ENCODE data around the gene RGMA. TPM values are rescaled to one million over a fixed set of nuclear protein-coding genes. Genes with fewer than 3 reads are reported as not detected.
"Not testable (repeated sequence)": the region's sequence is repeated elsewhere in the genome, so short reads cannot be mapped to it uniquely, and the experiment has no call there.

Gene RGMA
- polyA plus RNA-seq, 1 donor, result 65.4 TPM

DNA sequence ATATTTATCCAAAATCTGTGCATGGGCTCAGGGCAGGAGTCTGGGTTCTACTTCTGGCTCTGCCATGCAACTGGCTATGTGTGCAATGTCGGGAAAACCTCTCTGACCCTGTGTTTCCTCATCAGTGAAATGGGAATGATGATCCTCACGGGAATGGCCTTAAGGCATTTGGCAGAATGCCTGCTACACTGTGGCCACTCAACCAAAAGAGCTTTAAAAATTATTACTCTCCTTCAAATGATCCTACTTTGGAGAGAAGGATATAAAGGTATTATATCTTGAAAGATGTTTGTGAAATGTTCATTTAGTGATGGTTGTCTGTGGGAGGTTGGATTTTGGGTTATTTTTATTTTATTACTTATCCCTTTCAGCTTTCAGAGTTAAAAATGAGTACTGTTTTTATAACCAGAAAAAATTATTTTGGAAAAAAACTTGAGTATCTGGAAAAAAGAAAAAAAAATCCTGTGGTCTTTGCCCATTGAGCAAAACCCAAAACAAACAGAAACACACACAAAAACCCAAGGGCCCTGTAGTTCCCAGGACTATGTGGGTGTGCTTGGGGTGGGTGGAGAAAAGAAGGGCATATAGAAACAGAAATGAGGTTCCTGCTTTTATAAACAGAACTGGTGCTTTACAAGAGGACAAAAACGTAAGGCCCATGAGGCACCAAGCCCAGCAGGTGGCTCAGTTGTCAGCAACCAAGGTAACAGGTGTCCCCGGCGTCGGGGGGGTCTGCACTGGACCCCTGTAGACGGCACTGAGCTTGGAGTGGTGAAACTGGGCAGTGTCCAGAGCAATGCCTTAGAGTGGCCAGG, 22.0 kb downstream of the RGMA start:
- DNase-seq (ENCODE audit: low read depth), result no peak

DNA sequence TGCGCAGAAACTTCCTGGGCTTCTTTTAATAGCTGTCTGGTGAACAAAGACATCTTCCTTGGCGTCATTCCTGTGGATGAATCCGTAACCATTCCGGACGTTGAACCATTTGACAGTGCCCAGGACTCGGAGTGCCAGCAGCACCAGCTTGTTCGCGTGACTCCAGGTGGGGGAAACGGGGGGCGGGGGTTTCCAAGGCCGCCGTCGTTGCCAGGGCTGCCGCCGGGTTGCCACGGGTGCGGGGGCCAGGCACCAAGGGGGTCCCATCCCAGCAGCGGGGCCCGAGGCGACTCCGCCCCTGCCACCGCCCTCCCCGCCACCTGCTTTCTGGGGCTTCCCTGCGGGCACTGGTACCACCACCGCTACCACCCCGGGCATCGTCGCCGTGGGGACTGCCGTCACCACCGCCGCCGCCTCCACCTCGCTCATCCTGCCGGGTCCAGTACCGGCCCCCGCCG, 22.8 kb downstream of the RGMA start:
- DNase-seq (ENCODE audit: low read depth), result no peak

DNA sequence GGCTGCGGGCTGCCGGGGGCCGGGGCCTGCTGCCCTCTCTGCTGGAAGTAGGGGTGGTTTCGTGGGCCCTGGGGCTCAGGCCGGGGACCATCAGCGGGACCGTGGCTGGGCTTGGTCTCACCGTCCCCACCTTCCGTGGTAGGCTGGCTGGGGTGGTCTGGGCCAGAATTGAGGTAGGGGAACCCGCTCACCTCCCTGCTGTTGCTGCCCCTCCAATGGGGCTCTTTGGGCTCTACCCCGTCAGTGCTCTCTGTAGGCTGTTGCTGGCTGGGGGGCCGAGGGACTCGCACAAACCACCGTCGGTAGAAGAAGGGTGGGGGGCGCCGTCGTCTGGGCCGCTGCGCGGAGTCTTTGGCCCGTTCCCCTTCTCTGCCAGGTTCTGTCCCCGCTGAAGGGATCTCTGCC, 23.4 kb downstream of the RGMA start:
- DNase-seq (ENCODE audit: low read depth), result no peak

DNA sequence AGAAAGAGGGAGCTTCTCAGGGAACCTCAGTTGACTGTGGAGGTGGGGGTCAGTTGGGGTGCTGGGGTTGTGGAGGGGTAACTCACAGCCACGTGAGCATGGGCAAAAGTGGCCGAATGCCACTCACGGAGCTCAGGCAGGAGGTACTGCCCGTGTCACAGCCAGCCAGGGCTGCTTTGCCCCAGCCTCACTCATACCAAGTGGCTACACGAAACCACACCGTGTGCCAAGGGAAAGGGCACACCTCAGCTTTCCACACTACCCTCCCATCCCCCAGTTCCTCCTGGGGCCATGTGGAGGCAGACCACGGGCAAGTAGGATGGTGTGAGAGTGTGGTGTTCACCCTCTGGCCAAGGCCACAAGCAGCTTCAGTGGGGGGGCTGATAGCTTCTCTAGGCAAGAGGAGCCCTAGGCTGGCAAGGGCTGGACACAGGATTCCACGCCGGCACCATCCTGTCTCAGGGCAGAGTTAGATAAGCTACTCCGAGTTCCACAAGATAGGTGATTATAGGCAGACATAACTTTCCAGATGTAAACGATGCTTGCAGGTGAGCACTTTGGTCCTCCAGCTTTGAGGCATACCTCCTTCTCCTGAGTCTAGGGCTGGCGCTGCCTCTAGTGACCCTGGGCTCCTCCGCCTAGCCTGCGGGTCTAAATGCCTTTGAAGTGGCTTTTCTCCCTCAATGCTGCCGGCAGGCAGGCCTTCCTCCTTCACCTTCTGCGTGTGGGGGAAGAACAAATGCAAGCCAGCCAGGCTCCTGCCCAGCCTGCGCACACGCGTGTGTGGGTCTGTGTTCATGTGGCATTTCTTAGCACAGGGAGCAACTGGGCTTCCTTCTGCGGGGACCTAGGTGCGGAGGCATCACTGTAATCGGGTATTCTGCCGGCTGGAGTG, 25.0 kb downstream of the RGMA start:
- DNase-seq (ENCODE audit: low read depth), result no peak

DNA sequence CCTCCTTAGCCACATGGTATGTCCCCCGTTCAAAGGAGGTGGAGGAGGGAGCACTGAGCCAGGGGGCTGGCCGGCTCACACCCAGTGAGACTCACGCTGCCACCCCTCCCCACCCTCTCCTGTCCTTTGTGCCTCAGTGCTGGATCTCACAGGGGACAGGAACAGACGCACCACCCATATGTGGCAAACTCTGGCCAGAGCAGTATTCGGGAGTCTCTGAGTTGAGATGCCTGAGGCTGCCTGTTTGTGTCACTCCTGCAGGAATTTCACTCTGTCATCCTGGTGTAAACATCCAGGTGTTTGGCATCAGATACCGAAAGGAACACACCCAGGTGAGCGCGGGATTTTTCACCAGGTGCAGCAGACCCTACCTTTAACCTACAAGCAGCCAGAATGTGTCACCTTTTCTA, 25.7 kb downstream of the RGMA start:
- no peak for DNase-seq (ENCODE audit: low read depth)

DNA sequence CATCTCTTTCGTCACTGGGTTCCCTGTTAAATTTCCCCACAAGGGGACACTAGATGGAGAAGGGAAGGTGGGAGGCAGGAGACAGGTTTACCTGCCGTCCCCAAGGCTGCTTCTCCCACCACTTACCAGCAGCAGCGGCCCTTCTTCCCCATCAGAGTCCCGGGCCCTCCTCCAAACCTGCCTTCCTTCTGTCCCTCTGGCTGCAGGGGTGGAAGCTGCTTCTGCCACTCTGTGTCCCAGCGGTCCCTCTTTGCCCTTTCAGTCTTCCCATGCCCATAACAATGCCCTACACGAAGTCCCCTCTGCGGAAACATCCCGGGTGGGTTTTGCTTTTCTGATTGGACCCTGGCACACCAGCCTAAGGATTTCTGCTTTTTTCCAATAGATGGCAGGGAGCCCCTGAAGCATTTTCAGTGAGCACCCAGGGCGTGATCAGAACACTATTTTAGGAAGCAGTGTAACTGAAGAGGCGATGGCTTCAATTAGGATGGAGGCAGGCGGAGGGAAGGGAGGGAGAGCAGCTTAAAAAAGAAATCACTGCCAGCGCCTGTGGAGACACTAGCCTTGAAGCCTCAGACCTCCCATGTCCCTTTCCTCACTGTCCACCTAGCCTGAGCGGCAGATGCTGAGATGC, 26.3 kb downstream of the RGMA start:
- DNase-seq (ENCODE audit: low read depth), result not testable (repeated sequence)

DNA sequence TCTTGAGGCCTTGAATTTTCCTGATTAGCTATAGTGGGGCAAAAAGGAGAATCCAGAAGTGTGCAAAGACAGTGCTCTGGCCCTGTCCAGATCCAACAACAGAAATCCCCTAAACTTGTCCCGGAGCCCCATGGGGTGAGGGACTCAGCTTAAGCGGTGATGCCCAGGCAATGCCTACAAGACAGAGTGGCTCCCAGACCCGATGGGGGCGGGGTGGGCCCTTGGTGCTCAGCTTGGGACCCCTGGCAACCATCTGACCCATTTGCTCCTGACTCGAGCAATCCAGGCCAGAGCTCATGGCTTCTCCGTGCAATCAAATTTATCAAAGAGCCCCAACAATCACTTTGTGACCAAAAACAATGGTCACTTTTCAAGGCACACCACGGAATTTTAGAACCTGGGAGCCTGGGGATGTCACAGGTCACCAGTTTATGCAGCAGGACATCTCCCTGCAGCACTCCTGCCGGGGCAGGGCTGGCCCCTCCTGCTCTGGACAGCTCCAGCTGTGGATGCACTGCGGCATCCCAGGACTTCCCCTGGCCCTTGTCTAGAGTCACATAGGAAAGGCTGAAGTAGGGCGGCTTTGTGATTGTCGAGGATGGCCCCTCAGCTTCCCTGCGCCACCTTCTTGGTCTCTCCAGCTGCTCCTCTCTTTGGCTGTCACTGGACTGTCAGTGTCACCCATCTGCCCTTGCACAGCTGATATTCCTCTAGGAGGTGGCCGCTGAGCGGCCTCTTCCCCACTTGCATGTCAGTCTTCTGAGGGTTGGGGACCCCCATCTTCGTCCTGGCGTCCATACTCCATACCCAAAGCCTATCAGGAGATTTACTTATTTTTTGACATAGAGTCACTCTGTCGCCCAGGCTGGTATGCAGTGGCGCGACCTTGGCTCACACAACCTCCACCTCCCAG, 28.4 kb downstream of the RGMA start:
- no peak for DNase-seq (ENCODE audit: low read depth)

DNA sequence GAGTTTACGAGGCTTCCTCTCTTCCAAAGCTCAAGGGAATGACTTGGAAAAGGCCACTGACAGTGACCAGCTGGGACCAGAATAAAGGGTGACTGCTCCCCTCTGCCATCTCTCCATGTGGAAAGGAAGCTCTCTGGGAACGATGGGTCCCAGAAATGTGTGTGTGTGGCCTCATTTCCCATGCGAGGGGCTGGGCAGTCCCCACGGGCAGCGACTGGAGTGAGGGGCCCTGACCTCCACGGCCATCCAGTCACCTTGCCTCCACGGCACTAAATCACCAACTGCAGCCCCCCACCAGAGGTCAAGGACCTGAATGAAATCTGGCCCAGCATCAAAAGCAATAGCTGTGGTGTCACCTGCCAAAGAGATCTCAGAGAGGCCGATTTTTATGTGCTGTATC, 29.6 kb downstream of the RGMA start:
- DNase-seq (ENCODE audit: low read depth), result no peak

DNA sequence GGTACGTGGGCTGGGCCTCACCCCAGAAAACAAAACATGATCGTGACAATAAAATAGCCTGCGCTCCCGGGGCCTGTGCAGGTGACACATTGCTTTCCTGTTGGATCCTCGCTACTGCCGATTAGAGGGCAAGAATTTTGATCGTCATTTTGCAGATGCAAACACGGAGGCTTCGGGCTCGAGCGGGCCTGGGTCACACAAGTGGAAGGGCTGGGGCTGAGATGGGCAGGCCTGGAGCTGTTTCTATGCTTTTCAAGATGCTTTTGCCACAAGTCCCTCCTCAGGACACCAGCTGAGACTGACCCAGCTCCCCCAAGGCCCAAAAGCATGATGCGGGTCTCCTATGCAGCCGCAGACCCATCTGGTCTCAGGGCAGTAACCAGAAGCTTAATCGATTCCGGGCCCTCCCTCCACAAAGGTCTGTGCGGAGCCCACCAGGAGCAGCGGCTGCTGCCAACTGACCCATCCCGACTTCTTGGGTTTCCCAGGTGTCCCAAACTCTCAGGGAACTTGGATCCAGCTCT, 30.0 kb downstream of the RGMA start:
- DNase-seq (ENCODE audit: low read depth), result no peak

DNA sequence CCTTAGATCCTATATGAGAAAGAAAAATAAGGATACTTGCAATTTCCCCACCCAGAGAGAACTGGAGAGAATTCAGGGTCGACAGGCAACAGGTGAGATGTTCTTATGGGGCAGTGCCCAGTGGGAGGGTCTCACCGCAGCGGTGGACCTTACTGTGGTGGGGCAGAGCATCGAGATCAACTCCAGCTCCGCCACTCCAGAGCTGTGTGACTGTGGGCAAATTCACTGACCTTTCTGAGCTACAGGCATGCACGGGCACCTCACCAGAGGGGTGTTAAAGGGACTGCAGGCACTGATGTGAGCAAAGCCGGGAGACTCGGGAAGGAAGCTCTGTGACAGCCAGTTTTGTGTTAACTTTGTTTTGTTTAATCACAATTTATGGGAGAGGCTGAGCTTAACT, 30.9 kb downstream of the RGMA start:
- no peak for DNase-seq (ENCODE audit: low read depth)

DNA sequence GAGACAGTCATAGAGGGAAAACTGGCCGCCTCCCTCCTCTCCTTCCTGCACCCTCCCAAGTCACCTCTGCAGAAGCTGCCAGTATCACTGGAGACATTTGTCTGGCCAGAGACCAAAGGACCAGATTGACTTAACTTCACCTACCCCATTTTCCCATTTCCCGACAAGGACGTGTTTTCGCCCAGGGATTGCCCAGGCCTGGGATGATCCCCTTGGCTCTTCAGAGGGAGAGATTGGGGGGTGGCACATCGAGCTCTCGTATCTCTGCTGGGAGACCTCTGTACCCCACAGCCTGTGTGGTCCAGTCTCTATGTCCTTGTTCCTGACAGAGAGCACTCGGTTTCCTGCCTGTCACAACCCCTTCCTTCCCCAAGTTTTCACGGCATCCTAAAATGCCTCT, 31.4 kb downstream of the RGMA start:
- no peak for DNase-seq (ENCODE audit: low read depth)

DNA sequence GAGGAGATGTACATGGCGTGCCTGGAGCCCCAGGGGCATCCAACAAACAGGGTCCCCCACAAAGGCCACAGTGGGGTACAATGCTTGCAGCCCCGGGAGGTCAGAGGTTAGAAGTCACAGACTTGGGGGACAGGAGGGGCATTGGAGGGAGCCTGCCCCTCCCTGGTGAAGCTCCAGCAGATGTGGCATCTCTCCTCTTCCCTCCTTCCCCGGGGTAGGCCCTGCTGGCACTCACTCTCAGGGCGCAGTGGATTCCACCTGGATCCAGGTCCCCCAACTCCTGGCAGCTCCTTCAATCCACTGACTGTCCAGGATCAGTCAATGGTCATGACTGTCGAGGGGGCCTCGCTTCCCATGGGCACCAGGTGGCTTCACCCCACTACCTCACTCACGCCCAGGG, 32.2 kb downstream of the RGMA start:
- DNase-seq (ENCODE audit: low read depth), result no peak

DNA sequence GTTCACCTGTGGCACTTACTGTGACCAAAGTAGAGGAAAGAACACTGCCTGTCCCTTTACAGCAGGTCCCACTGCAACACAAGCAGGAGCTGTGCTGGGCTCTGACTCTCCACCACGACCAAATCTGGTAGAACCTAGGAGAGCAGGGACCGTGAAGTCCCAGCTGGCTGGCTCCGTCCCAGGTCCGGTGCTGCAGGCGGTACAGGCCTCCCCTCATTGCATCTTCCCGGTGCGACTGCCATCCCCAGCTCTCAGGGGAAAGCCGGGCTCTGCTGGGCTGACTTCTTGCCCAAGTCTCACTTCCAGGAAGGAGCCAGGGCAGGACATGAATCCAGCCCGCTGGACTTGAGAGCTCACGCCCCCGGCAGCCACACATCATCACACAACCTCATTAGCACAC, 33.8 kb downstream of the RGMA start:
- no peak for DNase-seq (ENCODE audit: low read depth)

DNA sequence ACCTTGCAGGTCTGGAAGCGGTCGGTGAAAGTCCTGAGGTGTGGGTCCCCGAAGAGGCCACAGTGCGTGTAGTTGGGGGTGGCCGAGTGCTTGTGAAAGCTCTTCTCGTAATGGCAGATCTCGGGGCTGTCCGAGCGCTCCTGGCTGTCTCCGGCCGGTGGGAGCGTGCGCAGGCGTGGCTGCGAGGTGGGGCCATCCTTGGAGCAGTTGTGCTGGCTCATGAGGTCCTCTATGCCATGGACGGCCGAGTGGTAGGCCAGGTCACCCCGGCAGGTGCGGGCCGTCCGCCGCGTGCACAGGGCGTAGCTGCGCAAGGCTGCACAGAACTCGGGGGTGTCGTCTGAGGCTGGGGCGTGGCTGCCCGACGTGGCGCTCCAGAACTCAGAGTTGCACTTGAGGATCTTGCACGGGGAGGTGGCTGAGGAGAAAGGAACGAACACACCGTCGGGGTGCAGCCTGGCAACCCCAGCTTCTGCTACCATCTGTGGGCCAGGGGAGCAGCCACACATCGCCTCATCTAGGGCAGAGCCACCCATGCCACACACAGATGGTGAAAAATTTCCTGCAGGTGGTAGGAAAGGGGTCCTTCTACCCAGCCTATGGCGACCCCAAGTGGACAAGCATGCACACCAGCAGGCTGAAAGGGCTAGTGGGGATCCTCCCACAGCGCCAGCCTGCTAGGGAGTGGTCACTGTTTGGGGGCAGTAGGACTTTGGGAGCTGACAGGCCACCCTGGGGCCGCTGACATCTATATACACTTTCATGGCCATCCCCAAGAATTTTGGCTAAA, 36.7 kb downstream of the RGMA start:
- no peak for DNase-seq (ENCODE audit: low read depth)

DNA sequence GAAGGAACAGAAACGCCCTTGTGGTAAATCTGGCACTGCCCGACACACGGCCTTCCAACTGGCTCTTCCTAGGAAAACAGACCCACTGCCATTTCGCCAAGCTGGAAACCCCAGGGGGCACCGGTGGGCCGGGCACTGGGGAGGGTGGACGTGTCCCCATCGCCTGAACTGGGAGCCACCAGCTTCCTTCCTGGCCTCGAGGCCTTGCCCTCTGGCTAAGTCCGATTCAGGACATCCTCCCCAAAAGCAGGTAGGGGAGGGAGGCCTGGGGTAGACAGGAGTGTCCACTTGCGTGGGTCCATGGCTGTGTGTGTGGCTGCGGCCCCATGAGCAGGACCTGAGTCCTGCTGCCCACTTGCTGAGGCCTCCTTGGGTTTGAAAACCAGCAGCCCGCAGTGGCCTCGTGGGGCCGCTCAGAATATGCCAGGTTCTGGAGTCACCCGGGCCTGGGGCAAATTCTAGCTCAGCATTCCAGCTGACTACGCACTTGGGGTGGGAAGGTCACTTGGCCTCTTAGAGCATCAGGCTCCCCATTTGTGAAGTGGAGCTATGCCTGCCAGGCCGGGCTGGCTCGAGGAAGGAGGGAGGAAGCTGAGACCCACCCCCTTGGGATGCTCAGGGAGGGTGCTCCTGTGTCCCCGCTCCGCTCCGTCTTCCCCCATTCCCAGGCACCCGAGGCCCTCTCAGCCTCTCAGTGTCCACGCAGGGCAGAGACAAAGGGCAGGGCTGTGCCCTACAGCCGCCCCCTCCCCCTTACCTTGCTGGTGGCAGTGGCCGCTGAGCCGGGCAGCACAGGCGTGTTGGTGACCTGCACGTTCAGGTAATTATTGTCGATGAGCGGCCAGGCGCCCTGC, 37.5 kb downstream of the RGMA start:
- DNase-seq (ENCODE audit: low read depth), result no peak

DNA sequence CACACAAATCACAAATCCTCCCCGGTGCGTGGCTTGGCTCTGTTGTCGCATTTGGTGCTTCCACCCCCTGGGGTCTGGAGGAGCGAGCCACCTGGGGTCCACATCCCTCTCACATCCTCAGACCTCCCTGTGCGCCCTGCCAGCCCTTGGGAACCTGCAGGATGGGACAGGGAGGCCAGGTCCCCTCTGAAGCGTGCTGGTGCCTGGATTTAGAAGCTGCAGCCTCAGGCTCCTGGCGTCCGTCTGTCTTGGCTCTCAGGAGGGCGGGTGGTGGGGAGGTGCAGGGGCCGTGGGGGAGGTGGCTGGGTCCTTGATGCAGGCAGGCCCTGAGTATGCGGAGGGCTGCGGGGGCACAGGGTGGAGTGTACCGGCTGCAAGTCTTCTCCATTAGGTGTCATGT, 38.4 kb downstream of the RGMA start:
- DNase-seq (ENCODE audit: low read depth), result no peak

DNA sequence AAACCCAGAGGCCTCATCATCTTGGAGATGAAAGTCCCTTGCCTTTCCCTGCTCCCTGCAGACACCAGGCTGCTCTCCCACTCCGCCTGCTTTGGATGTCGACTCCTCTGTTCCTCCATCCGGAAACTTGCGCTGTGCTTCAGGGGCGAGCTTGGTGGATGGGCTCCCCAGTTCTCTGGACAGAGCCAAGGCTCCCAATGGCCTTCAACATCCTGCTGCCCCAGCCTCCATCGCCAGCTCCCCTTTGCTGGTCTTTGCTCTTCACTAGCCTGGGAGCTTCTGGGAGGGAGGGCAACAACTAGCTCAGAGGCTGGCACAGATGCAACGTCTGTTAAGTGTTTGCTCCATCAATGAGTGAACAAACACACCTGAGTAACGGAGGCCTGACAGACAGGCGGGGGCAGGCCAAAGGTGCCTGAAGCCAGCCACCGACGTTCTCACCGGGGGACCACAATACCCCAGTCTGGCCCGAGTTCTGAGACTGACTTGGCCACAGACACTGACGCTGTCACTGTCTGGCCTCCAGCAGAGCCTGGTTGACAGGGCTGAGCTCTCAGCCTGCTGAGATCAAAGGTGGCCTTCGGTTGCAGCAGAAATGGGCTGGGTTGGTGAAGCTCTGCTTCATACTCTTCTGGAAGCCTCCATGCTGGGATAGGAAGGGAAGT, 39.0 kb downstream of the RGMA start:
- no peak for DNase-seq (ENCODE audit: low read depth)

DNA sequence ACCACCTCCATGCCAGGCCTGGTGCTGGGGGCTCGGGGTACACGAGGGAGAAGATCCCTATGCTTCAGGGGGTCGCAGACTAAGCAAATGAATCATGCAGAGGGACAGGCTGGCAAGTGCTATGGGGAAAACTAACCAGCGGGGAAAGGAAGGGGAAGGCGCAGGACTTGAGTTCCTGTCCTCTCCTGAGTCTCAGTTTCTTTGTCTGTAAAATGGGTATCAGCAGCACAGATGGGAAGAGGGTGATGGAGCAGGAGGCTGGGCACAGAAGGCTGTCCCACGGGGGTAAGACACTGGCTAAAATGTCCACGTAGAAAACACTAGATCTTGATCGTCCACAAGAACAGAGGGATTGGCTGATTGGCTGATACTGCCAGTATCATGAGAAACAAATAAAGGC, 39.8 kb downstream of the RGMA start:
- DNase-seq (ENCODE audit: low read depth), result no peak

DNA sequence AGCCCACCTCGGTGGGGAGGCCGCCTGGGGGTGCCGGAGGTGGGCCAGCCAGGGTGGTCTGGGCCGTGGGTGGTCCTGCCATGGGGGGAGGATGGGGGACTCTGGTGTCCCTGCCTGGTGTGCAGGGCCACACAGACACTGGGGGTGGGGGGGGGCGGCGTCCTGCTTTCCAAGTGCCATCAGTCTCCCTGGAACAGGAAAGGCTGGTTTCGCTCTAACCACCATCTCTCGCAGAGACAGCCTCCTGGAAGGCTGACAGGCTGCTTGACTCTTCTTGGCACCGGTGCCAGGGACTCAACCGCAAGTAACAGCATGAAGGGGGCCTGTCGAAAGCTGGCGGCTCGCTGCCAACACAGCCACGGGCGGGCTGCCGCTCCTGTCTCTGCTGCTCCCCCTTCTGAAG, 40.3 kb downstream of the RGMA start:
- no peak for DNase-seq (ENCODE audit: low read depth)
